Hematopoietic multipotent progenitor cell treated with erythropoietin and hydrocortisone succinate and interleukin-3 and kit ligand, for 8 days (in vitro differentiated cells): ENCODE data around the gene PFDN2.
A peak's percentile ranks its signal among the peaks of the same experiment; 100 is the strongest.

Experiments
- DNase-seq: peaks from one replicate; pipeline ENCODE4 v3.0.0-alpha.2; 2015

PFDN2 gene

GRCh38 chr1:161117759-161118581 lies at the start of gene PFDN2, which contains the start of gene NIT1:
TSS of gene PFDN2 (minus strand) at chr1:161118037. CDS start at chr1:161118026, 11 bp downstream.
TSS of gene NIT1 (plus strand) at chr1:161118105. CDS start at chr1:161118177, 72 bp downstream.
- peak; percentile 81 for DNase-seq

DNA sequence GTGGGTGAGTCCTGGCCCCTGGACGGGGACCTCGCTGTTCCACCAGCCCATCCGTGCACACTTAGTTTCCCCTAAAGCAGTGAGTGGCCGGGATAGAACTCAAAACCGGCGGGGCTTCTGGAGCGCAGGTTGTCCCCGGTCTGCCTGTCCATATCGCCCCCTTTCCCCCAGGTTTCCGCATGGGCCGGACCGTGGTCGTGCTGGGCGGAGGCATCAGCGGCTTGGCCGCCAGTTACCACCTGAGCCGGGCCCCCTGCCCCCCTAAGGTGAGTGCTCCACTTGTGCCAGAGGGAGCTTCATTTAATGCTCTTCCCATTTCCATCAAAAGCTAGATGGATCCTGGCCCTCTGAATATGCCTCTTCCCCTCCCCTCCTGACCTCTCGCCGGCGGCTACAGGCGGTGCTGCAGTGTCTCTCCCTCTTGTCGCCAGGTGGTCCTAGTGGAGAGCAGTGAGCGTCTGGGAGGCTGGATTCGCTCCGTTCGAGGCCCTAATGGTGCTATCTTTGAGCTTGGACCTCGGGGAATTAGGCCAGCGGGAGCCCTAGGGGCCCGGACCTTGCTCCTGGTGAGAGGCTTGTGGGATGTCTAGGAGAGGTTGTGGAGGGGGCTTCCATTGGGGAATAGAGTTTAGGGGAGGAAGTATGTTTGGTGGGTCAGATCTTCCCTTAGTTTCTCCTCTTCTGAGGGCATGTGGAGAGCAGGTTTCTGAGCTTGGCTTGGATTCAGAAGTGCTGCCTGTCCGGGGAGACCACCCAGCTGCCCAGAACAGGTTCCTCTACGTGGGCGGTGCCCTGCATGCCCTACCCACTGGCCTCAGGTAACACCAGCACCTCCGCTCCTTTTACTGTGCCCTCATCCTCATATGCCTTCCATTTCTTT lies 49.1 kb upstream of the PFDN2 start:
- peak; percentile 68 for DNase-seq

DNA sequence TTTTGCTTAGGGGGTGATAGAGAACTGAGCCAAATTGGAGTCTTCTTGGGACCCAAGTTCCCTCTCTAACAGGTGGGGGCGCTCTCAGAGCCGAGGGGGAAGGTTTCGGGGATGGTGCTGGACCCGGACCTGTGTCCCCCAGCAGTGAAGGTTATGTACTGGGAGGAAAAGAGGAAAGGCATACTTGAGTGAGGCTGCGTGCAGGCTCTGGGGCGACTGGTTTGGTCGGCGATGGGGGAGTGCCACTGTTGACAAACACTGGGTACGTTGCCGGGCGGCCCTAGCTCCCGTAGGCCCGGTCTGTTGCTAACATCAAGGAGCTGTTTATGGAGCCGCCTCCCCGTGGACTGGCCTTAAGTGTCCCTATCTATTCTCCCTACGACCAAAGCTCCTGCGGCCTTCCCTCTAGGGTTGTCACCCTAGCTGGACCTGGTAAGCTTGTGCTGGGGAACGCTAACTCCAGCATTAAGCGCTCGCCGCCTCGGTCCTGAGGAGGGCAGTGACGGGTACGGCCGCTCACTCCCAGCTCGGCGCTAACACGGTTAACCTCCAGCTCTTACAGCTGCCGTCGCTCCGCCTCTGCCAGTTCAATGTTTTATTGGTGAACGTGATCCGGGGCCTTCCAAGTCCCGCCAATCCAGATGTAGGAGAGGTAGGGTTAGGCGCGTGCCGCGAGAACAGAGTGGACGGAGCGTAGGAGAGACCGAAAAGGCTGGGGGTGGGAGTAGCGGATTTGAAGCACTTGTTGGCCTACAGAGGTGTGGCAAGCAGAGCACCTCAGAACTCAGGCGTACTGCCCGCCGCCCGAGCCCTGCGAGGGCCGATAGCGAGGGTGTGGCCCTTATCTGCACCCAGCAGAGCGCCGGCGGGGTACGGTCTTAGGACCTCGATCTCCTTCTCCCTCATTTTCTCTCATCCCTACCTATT lies 48.2 kb upstream of the PFDN2 start, which contains the start of gene PPOX:
Gene PPOX, plus strand, starts transcription at position 685 of the 927 bp plus-strand sequence. CDS start 422 bp downstream, outside the sequence.
- peak; percentile 100 for DNase-seq

DNA sequence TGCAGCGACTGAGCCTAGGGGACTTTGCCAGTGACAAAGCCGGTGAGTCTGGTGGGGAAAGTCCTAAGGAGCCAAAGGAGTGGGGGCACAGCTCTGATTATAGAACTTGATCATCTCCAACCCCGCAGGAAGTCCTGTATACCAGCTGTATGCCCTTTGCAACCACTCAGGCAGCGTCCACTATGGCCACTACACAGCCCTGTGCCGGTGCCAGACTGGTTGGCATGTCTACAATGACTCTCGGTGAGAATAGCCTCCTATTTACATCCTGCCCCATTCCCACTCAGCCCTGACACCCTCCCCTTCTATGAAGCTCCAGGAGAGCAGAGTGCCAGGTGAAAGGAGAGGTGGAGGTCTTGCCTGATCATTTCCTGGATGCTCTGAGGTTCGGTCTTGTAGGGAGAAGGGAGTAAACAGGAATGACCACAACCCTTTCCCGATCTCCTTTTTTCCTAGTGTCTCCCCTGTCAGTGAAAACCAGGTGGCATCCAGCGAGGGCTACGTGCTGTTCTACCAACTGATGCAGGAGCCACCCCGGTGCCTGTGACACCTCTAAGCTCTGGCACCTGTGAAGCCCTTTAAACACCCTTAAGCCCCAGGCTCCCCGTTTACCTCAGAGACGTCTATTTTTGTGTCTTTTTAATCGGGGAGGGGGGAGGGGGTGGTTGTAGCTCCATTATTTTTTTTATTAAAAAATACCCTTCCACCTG lies 47.2 kb upstream of the PFDN2 start:
- no peak for DNase-seq

GRCh38 chr1:161163793-161164192 lies 46.0 kb upstream of the PFDN2 start:
- no peak for DNase-seq

DNA sequence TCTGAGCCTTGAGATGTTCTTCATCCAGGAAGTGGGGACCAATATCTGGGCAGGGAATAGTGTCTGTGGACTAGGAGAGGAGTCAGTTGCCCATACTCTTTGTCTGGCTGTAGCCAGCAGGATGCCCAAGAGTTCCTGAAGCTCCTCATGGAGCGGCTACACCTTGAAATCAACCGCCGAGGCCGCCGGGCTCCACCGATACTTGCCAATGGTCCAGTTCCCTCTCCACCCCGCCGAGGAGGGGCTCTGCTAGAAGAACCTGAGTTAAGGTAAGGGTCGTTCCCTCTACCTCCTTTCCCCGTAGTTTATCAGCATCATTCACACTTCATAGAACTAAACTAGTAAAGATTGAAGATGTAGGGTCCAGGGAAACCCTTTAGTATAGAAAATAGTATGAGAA lies 45.0 kb upstream of the PFDN2 start:
- no peak for DNase-seq

DNA sequence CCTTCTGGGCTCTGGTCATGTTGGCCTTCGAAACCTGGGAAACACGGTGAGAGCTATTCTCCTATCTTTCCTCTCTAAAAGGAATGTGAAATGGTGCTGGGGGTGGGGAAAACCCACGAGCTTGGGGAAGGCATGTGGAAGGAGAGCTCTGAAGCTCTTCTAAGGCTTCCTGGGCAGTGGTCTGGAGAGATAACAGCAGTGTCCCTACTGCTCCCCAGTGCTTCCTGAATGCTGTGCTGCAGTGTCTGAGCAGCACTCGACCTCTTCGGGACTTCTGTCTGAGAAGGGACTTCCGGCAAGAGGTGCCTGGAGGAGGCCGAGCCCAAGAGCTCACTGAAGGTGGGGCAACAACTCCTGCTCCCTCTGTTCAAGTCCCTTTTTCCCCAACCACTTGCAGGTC lies 44.2 kb upstream of the PFDN2 start:
- DNase-seq, result no peak

- no peak for DNase-seq
These were observed 43.8 kb upstream of the PFDN2 start for GRCh38 chr1:161161652-161162051.

GRCh38 chr1:161160671-161161145 lies 42.9 kb upstream of the PFDN2 start:
- no peak for DNase-seq

DNA sequence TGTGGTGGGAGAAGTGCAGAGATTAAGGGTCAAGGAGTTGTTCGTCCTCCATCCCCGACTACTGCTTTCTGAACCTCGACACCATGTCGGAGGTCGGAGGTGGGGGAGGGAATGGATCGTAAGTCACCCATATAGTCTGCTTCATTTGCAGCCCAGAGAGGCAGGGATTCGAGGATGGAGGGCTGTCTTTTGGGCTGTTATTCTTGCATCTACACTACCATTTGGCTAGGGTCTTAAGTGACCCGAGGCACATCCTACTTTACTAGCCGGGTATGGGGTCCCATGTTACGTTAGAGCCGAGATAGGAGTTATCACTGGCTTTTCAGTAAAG lies 42.0 kb upstream of the PFDN2 start:
- DNase-seq, result no peak

DNA sequence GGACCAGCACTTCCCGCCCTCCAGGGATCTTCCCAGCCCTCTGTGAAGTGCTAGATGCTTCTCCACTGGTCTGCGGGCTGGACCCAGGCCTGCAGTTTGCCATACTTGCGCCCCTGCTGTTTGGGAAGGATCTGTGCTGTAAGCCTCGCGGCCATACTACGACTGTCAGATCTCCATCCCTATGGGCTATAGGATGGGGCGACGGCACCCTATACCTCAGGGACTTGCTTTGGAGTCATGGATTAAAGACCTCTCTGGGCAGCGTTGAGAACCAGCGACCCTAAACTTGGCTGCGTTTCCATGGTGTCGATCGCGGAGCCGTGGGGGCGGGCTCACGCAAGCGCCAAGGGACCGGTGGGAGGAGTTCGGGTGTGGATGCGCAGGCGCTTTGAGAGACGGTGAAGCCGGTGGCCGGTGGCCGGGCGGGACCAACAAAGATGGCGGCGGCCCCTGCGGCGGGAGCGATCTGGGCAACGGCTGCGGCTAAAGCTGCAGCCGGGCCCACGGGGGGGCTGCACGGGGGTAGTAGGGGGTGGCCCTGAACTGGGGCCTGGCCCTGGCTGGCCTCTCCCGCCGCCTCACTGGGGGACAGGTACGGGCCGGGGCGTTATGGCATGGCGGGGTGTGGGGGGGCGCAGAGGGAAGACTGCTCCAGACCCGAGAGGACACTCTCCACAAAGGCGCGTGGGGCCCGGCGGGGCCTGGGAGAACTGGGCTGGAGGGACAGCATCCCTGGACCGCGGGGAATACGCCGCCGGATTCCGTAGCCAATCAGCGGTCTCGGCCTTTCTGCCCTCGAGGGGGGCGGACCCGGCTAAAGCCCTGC lies 41.5 kb upstream of the PFDN2 start, which contains the start of gene USP21:
Gene USP21, plus strand, starts transcription at position 414 of the 826 bp plus-strand sequence. CDS start 1,141 bp downstream, outside the sequence.
- DNase-seq, result peak; percentile 93

DNA sequence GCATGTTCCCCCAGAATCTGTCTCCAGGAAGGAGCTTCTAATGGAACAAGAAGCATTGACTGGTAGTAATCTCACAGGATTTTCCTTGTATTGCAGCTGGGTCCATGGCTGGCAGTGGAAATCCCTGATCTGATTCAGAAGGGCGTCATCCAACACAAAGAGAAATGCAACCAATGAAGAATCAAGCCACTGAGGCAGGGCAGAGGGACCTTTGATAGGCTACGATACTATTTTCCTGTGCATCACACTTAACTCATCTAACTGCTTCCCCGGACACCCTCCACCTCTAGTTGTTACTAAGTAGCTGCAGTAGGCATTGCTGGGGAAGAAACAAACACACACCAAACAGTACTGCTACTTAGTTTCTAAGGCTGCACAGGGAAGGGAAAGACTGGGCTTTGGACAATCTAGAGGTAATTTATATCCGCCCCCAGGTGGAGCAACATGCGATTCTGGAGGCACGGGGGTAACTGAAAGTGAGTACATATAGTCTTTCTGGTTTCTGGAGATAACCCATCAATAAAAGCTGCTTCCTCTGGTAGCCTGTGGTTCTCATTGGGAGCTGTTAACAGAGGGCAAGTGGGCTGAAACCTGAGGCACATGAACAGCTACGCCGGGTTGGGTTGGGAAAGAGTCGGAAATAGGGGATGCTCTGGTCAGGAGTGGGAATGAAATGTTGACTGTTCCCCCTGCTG lies 40.6 kb upstream of the PFDN2 start:
- DNase-seq, result peak; percentile 73

DNA sequence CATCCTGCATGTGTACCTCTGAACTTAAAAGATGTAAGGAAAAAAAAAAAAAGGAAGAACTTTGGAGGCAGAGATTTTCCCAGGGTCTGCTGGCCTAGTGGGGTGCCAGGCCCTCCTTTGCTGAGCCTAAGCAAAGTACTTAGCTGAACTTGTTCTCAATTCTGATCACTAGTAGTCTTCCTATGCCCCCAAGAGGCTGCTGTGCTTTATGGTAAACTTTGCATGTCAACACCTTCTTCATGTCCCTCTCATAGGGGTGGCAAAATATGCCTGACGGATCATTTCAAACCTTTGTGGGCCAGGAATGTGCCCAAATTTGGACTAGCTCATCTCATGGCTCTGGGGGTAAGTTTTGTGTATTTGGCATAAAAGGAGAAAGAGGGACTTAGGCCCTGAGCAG lies 40.0 kb upstream of the PFDN2 start:
- no peak for DNase-seq

- DNase-seq, result peak; percentile 94
These were observed 36.0 kb upstream of the PFDN2 start, which contains the start of gene UFC1 for GRCh38 chr1:161153682-161154337. TSS of gene UFC1 (plus strand) at chr1:161153978. CDS start at chr1:161153998, 20 bp downstream.

GRCh38 chr1:161153176-161153575 lies 35.3 kb upstream of the PFDN2 start:
- no peak for DNase-seq

DNA sequence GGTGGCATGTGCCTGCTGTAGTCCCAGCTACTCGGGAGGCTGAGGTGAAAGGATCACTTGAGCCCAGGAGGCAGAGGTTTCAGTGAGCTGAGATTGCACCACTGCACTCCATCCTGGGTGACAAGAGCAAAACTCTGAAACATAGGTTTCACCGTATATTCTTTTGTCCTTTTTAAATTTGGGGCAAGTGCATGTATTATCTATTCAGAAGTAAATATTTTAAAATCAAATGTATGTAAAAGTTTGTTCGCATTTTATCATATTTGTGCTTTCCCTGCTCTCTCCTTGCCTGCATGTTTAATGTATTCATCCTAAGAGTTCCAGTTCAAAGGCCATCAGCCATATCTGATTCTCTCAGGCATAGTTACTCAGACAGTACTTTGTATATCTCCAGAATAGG lies 28.0 kb upstream of the PFDN2 start:
- DNase-seq, result no peak

DNA sequence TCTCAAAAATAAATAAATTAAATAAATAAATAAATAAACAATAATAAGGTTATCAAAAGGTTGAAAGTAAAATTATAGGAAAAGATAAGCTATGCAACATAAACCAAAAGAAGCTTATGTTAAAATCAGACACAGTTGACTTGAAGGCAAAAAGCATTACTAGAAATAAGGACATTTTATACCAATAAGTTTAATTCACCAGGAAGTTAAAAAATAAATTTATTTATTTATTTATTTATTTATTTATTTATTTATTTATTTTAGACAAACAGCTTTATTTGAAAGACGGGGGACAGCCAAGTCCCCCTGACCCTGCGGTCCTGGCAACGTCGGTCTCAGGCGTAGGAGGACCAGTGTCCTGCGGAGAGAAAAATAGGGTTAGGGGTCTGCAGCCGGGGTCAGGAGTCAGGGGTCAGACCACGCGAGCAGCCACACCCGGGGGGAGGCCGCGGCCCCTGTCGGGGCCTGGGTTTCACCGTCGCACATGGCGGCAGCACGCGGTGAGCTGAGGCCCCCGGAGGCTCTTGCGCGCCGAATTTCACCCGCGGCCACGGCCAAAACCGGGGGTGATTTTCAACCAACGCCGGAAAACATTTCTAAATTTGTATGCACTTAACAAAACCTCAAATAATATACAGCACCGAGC lies 23.0 kb upstream of the PFDN2 start:
- no peak for DNase-seq

DNA sequence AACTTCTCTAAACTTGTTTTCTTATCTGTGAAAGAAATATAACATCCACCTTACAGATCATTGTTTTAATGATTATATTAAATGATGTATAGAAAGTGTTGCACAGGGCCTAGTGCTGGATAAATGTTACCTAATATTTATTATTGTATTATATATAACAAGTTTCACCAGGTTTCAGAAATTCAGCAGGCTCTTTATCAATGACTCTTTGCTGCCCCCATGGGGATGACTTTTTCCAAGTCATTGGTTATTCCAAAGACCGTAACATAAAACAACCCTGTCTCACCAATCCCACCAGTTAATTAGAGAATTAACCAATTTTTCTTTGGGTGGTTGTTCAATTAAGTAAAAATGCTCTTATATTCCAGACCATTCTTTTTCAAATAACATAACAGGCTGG lies 21.9 kb upstream of the PFDN2 start:
- peak; percentile 76 for DNase-seq

- no peak for DNase-seq
These were observed 20.6 kb upstream of the PFDN2 start for GRCh38 chr1:161138431-161138830.
